Adipocyte (in vitro differentiated cells): ENCODE data around the gene GNGT2.

ENCODE experiments used
- DNase-seq: peaks from one replicate; pipeline ENCODE4 v3.0.0-alpha.2; 2015; ENCODE audit warnings: low read depth
- H3K27me3 ChIP-seq: replicated peaks from 2 replicates; pipeline ENCODE4 v1.7.0; 2013; ENCODE audit warnings: mild to moderate bottlenecking, low read length, moderate library complexity; ENCODE audit not compliant: control insufficient read depth, insufficient read depth
- H3K36me3 ChIP-seq: 2 replicates; pipeline ENCODE4 v1.7.0; 2013; ENCODE audit warnings: low read length, mild to moderate bottlenecking, moderate library complexity; ENCODE audit not compliant: control insufficient read depth, insufficient read depth, severe bottlenecking
- H3K4me1 ChIP-seq: 2 replicates; pipeline ENCODE4 v1.7.0; 2013; ENCODE audit warnings: mild to moderate bottlenecking, low read length, moderate library complexity; ENCODE audit not compliant: control insufficient read depth, insufficient read depth
- H3K4me3 ChIP-seq: 2 replicates; pipeline ENCODE4 v1.7.0; 2013; ENCODE audit warnings: mild to moderate bottlenecking, low read length, moderate library complexity
- H3K9ac ChIP-seq: 2 replicates; pipeline ENCODE4 v1.7.0; 2013; ENCODE audit warnings: mild to moderate bottlenecking, low read length, moderate library complexity
- H3K9me3 ChIP-seq: 2 replicates; pipeline ENCODE4 v1.7.0; 2013; ENCODE audit warnings: mild to moderate bottlenecking, low read length, moderate library complexity; ENCODE audit not compliant: control insufficient read depth

GNGT2 gene

DNA sequence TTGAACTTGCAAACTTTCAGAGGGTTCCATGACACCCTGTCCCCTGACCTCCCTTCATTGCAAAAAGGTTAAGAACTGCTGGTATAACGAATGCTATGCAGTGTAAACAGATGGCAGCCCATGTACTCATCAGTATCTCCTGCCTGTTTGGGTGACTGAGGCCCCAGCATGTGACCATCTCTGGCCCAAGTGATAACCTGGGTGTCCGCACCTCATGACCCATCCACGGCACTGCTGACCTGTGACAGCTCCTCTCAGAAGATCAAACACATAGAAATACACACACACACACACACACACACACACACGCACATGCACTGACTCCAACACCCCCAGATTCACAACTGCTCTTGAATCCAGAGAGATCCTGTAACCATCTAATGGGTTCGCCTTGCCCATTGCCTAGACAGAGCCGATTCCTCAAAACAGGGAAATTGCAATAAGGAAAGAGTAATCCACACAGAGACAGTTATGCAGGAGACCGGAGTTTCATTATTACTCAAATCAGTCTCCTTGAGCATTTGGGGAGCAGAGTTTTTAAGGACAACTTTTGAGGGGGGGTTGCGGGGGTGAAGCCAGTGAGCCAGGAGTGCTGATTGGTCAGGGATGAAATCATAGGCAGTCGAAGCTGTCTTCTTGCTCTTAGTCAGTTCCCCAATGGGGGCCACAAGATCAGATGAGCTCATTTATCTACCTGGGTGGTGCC lies 31.5 kb upstream of the GNGT2 start:
- DNase-seq: no peak
- H3K4me3 ChIP-seq: no peak overlapping the region
- peaks cover 20% of the 10 kb centered on the region for H3K27me3 ChIP-seq
- H3K36me3 ChIP-seq: no peaks in the 10 kb centered on the region
- H3K4me1 ChIP-seq: no peaks in the 10 kb centered on the region
- H3K9me3 ChIP-seq: no peaks in the 10 kb centered on the region
- H3K9ac ChIP-seq: no peak overlapping the region

GRCh38 chr17:49241040-49241439 lies 30.7 kb upstream of the GNGT2 start:
- no peaks in the 10 kb centered on the region for H3K9me3 ChIP-seq
- DNase-seq: no peak
- H3K36me3 ChIP-seq: no peaks in the 10 kb centered on the region
- peaks cover 25% of the 10 kb centered on the region for H3K27me3 ChIP-seq
- no peaks in the 10 kb centered on the region for H3K4me1 ChIP-seq
- no peak overlapping the region for H3K4me3 ChIP-seq
- H3K9ac ChIP-seq: no peak overlapping the region

DNA sequence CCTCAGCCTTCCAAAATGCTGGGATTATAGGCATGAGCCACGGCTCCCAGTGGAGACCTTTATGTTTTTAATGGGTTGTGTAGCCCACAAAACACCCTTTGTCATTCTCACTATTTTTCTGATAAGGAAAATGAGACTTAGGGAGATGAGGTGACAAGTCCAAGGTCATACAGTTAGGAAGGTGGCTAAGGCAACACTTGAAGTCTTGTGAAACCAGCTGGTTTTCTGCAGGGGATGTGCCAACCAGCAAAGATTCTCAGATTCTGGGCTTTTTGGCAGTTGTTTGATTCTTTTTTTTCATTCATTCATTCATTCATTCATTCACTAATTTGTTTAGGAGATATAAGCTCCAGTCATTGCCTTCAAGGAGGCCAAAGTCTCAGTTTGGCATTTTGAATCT lies 30.2 kb upstream of the GNGT2 start:
- no peak for DNase-seq

GRCh38 chr17:49239963-49240362 lies 29.6 kb upstream of the GNGT2 start:
- Histone ChIP-seq H3K4me3 (no peak overlapping the region), H3K9ac (no peak overlapping the region), H3K4me1 (no peaks in the 10 kb centered on the region), H3K36me3 (no peaks in the 10 kb centered on the region), H3K27me3 (peaks cover 29% of the 10 kb centered on the region), H3K9me3 (no peaks in the 10 kb centered on the region)
- no peak for DNase-seq

More for the DNA sequence above, 30.2 kb upstream of the GNGT2 start:
- Histone ChIP-seq H3K9me3 (no peaks in the 10 kb centered on the region), H3K9ac (no peak overlapping the region), H3K36me3 (no peaks in the 10 kb centered on the region), H3K4me3 (no peak overlapping the region), H3K27me3 (peaks cover 29% of the 10 kb centered on the region), H3K4me1 (no peaks in the 10 kb centered on the region)

DNA sequence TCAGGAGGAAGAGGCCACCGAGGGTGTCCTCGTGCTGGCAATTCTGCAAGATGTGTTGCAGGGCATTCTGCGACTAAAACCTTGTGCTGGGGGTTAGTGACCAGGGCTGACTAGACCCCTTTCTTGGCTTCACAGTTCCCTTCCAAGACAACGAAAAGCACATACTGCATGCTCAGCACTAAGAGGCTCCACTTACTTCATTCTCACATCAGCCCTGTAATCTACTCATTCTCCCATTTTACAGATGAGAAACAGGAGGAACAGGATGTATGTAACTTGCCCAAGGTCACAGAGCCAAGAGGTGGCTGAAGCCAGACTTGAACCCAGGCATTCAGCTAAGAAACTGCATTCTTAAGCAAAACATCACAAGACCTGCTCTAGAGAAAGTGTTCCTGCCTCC lies 25.5 kb upstream of the GNGT2 start:
- no peak overlapping the region for H3K9ac ChIP-seq
- peaks cover 19% of the 10 kb centered on the region for H3K27me3 ChIP-seq
- no peak for DNase-seq
- no peaks in the 10 kb centered on the region for H3K9me3 ChIP-seq
- no peaks in the 10 kb centered on the region for H3K36me3 ChIP-seq
- peaks cover 4% of the 10 kb centered on the region for H3K4me1 ChIP-seq
- no peak overlapping the region for H3K4me3 ChIP-seq

GRCh38 chr17:49234509-49235080 lies 24.2 kb upstream of the GNGT2 start:
- H3K4me3 ChIP-seq: no peak overlapping the region
- peaks cover 20% of the 10 kb centered on the region for H3K27me3 ChIP-seq
- DNase-seq: no peak
- H3K36me3 ChIP-seq: no peaks in the 10 kb centered on the region
- H3K9me3 ChIP-seq: no peaks in the 10 kb centered on the region
- peaks cover 4% of the 10 kb centered on the region for H3K4me1 ChIP-seq
- no peak overlapping the region for H3K9ac ChIP-seq

- Histone ChIP-seq H3K4me3 (no peak overlapping the region), H3K9me3 (no peaks in the 10 kb centered on the region), H3K27me3 (peaks cover 25% of the 10 kb centered on the region), H3K9ac (no peak overlapping the region), H3K36me3 (no peaks in the 10 kb centered on the region), H3K4me1 (peaks cover 4% of the 10 kb centered on the region)
- DNase-seq: no peak
Measured at GRCh38 chr17:49231563-49231894, 21.2 kb upstream of the GNGT2 start.

DNA sequence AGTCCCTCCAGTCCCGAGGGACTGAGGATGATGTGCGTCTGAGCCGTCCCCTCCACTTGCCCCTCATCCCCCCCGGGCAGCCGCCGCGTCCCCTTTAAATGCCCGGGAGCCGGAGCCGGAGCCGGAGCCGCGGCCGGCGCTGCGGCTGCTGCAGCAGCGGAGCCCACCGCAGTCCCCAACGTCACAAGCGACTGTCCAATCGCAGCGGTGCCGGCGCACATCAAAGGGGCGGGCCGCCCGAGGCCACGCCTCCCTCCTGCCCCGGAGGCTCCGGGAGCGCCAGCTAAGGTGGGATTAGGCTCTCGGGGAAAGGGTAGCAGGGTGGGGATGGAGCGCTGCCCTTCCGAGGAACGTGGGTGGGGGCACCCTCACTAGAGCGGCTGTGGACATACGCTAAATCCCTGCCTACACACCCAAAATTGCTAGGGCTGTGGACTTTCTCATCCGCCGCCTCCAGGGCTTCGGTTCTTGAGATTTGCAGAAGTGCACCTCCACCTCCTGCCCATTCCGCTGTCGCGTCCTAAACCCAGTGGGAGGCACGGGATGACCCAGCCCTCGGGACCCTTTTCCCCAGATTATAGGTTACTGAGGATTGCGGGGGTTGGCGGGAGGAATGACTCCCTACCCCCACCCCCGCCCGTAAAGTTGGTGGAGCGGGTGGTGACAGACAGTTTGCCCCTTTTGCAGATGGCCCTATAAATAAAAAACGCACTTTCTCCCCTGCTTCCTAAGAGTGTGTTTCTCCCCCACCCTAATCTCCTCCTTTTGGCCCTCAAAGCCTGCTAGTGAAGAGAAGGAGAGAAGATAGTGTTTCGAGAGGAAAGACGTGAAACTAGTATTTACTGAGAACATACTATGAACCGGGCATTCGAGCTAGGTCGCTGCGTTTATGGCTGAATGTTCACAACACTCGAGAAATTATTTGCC lies 20.5 kb upstream of the GNGT2 start, which contains the start of gene PHOSPHO1:
Gene PHOSPHO1, minus strand, starts transcription at position 152 of the 927 bp plus-strand sequence. CDS start 4,096 bp downstream, outside the sequence.
- no peaks in the 10 kb centered on the region for H3K36me3 ChIP-seq
- peaks cover 27% of the 10 kb centered on the region for H3K27me3 ChIP-seq
- peak within 1 kb of the TSS; percentile 25 for H3K9ac ChIP-seq
- peak; percentile 93 for DNase-seq
- peaks cover 4% of the 10 kb centered on the region for H3K4me1 ChIP-seq
- H3K4me3 ChIP-seq: peak within 1 kb of the TSS; percentile 82
- H3K9me3 ChIP-seq: no peaks in the 10 kb centered on the region

GRCh38 chr17:49229805-49230600 lies 19.6 kb upstream of the GNGT2 start:
- Histone ChIP-seq H3K36me3 (no peaks in the 10 kb centered on the region), H3K27me3 (peaks cover 33% of the 10 kb centered on the region), H3K4me3 (peak overlapping the region; percentile 82), H3K9ac (peak overlapping the region; percentile 25), H3K9me3 (no peaks in the 10 kb centered on the region), H3K4me1 (peaks cover 4% of the 10 kb centered on the region)
- no peak for DNase-seq

DNA sequence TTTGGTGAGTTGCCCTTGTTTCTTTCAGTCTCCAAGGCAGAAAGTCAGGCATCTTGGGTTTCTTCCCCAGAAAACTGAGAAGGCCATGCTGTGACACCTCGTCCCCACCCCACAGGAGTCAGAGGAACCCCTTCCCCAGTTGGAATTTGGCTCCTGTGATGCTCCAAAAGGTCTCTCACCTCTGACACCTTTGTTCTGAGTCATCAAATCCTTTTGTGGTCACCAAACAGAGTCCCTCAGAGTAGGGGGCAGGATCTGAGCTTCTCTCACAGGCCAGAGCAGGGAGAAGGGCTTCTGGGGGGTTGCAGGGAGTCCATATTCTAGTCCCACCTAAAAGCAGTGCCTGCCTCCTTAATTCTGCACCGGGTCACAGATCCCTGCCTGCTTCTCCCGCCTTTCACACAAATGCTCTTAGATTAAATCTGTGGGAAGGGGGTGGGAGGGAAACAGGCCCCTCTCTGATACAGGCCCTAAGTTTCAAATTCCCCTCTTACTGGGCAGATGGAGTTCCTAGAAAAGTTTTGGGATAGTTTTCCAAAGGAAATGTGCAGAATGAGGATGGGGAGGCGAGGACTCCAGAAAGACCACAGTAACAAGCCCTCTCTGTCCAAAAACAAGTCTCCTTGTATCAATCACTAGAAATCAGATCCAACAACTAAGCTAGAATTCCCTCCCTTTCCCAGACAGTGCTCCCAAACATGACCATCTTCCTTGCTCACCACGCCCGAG lies 18.9 kb upstream of the GNGT2 start:
- Histone ChIP-seq H3K9me3 (no peaks in the 10 kb centered on the region), H3K9ac (no peak overlapping the region), H3K4me1 (peaks cover 4% of the 10 kb centered on the region), H3K4me3 (no peak overlapping the region), H3K27me3 (peaks cover 40% of the 10 kb centered on the region), H3K36me3 (no peaks in the 10 kb centered on the region)
- DNase-seq: no peak
